GM23338 (cell line): ENCODE results near the gene TEX51. TPM values are rescaled to one million over a fixed set of nuclear protein-coding genes. Genes with fewer than 3 reads are reported as not detected.

Source experiments
- ATAC-seq: fragments of 200-7000 bp; cut with Tn5 transposase; 3 replicates; pipeline ENCODE4 v1.9.1; 2020
- DNase-seq: peaks from one replicate; pipeline ENCODE4 v3.0.0-alpha.2; 2015; ENCODE audit warnings: low spot score
- H2AFZ ChIP-seq: fragments of 200-600 bp; sonication (generic); 2 replicates; pipeline ENCODE4 v1.8.0; 2016; ENCODE audit warnings: antibody characterized with exemption, mild to moderate bottlenecking, moderate library complexity
- H3F3A ChIP-seq: fragments of 200-600 bp; sonication (generic); replicated peaks from 2 replicates; pipeline ENCODE4 v1.8.0; 2017; ENCODE audit warnings: antibody characterized with exemption, mixed run types, low read depth
- H3K27ac ChIP-seq: fragments of 200-600 bp; sonication (generic); 2 replicates; pipeline ENCODE4 v1.6.1; 2016; ENCODE audit warnings: low read depth
- H3K27me3 ChIP-seq: fragments of 200-600 bp; sonication (generic); 2 replicates; pipeline ENCODE4 v1.8.0; 2016; ENCODE audit warnings: mild to moderate bottlenecking, mixed run types, moderate library complexity; ENCODE audit not compliant: insufficient read depth
- H3K36me3 ChIP-seq: fragments of 200-600 bp; sonication (generic); 2 replicates; pipeline ENCODE4 v1.8.0; 2016; ENCODE audit warnings: mild to moderate bottlenecking; ENCODE audit not compliant: insufficient read depth
- H3K4me1 ChIP-seq: fragments of 200-600 bp; sonication (generic); 2 replicates; pipeline ENCODE4 v1.8.0; 2016; ENCODE audit warnings: mild to moderate bottlenecking, moderate library complexity; ENCODE audit not compliant: insufficient read depth
- H3K4me2 ChIP-seq: fragments of 200-600 bp; sonication (generic); 2 replicates; pipeline ENCODE4 v1.7.1; 2017; ENCODE audit warnings: mixed run types
- H3K4me3 ChIP-seq: fragments of 200-600 bp; sonication (generic); 2 replicates; pipeline ENCODE4 v1.6.1; 2016; ENCODE audit warnings: mixed run types
- H3K79me2 ChIP-seq: fragments of 200-600 bp; sonication (generic); replicated peaks from 2 replicates; pipeline ENCODE4 v1.8.0; 2017; ENCODE audit warnings: mild to moderate bottlenecking; ENCODE audit not compliant: insufficient read depth
- H3K9me2 ChIP-seq: fragments of 200-600 bp; sonication (generic); 2 replicates; pipeline ENCODE4 v1.8.0; 2017; ENCODE audit not compliant: insufficient read depth
- H4K20me1 ChIP-seq: fragments of 200-600 bp; sonication (generic); replicated peaks from 2 replicates; pipeline ENCODE4 v1.8.0; 2017; ENCODE audit warnings: mild to moderate bottlenecking; ENCODE audit not compliant: insufficient read depth
- H3K27ac Mint-ChIP-seq: 2 replicates; pipeline ENCODE4 v1.8.0; 2020; ENCODE audit warnings: inconsistent platforms, mild to moderate bottlenecking, moderate library complexity, mixed read lengths
- H3K27me3 Mint-ChIP-seq: 3 replicates; pipeline ENCODE4 v1.8.0; 2022; ENCODE audit warnings: low read depth, mild to moderate bottlenecking, moderate library complexity, mixed read lengths, inconsistent platforms; ENCODE audit not compliant: insufficient read depth, poor library complexity
- H3K36me3 Mint-ChIP-seq: 3 replicates; pipeline ENCODE4 v1.8.0; 2021; ENCODE audit warnings: low read depth, mild to moderate bottlenecking, inconsistent platforms, moderate library complexity, mixed read lengths
- H3K4me1 Mint-ChIP-seq: 3 replicates; pipeline ENCODE4 v1.8.0; 2020; ENCODE audit warnings: mild to moderate bottlenecking, inconsistent platforms, mixed read lengths
- H3K4me3 Mint-ChIP-seq: 3 replicates; pipeline ENCODE4 v1.8.0; 2021; ENCODE audit warnings: moderate library complexity, mild to moderate bottlenecking, inconsistent platforms, mixed read lengths
- H3K9me3 Mint-ChIP-seq: 3 replicates; pipeline ENCODE4 v1.8.0; 2020; ENCODE audit warnings: moderate library complexity, mild to moderate bottlenecking, inconsistent platforms, mixed read lengths
- EZH2 ChIP-seq: fragments of 200-600 bp; sonication (generic); IDR thresholded peaks from one replicate; pipeline ENCODE4 v1.8.0; 2017; ENCODE audit warnings: antibody characterized with exemption, mild to moderate bottlenecking, low read depth; ENCODE audit not compliant: unreplicated experiment
- EZH2phosphoT487 ChIP-seq: fragments of 200-600 bp; sonication (generic); IDR thresholded peaks from one replicate; pipeline ENCODE4 v1.8.1; 2018; ENCODE audit warnings: antibody characterized with exemption; ENCODE audit not compliant: unreplicated experiment
- JUNB ChIP-seq: IDR thresholded peaks from one replicate; pipeline ENCODE4 v1.6.1; 2016; ENCODE audit warnings: antibody characterized with exemption; ENCODE audit not compliant: unreplicated experiment
- ZNF114 ChIP-seq: fragments of 250-450 bp; sonication (Bioruptor Pico); IDR thresholded peaks from 2 replicates; pipeline ENCODE4 v1.5.0; 2020; ENCODE audit warnings: mild to moderate bottlenecking, moderate library complexity
- polyA plus RNA-seq: library from polyadenylated mRNA; unstranded; fragments of >200 nt; fragmentation: Nextera tagmentation; extraction: Ambion mirVana; gene quantifications from 2 replicates; pipeline ENCODE4 v1.2.1, GENCODE V29; 2016
- total RNA-seq: library from RNA; depleted of rRNA; stranded (reverse); fragments of >200 nt; shearing (Covaris generic); gene quantifications from 2 replicates; pipeline ENCODE4 v1.2.3, GENCODE V29; 2014
- TF ChIP-seq, protein P1 (sequence below), 2 experiments: fragments of 200-600 bp in 1 of 2; sonication (generic) in 1 of 2; conservative IDR thresholded peaks; 2 replicates each; pipeline versions ENCODE4 v1.5.1 to v1.6.1; 2016 to 2017; ENCODE audit warnings: antibody characterized with exemption in 2 of 2, low read depth in 2 of 2, mild to moderate bottlenecking in 2 of 2, moderate library complexity in 1 of 2
- TF ChIP-seq, protein P2 (sequence below): IDR thresholded peaks from one replicate; pipeline ENCODE4 v1.6.1; 2018; ENCODE audit warnings: antibody characterized with exemption; ENCODE audit not compliant: unreplicated experiment

TEX51 gene
- total and polyA plus RNA-seq, 2 experiments from 2014 or later = not detected

- TF ChIP-seq, protein P1, sequence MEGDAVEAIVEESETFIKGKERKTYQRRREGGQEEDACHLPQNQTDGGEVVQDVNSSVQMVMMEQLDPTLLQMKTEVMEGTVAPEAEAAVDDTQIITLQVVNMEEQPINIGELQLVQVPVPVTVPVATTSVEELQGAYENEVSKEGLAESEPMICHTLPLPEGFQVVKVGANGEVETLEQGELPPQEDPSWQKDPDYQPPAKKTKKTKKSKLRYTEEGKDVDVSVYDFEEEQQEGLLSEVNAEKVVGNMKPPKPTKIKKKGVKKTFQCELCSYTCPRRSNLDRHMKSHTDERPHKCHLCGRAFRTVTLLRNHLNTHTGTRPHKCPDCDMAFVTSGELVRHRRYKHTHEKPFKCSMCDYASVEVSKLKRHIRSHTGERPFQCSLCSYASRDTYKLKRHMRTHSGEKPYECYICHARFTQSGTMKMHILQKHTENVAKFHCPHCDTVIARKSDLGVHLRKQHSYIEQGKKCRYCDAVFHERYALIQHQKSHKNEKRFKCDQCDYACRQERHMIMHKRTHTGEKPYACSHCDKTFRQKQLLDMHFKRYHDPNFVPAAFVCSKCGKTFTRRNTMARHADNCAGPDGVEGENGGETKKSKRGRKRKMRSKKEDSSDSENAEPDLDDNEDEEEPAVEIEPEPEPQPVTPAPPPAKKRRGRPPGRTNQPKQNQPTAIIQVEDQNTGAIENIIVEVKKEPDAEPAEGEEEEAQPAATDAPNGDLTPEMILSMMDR (conservative IDR thresholded peaks at IDR 0.05; ENCODE audit: low read depth in 2 of 2) = no peak
- no peak for TF ChIP-seq EZH2phosphoT487
- no peak for TF ChIP-seq EZH2
- TF ChIP-seq JUNB = no peak
Measured at GRCh38 chr2:126889496-126890135, 9.1 kb upstream of the TEX51 start (continued).

- Mint-ChIP-seq H3K27me3 (peaks cover 8% of the 10 kb centered on the region), H3K27ac (no peak overlapping the region), H3K9me3 (no peaks in the 10 kb centered on the region), H3K4me3 (no peak overlapping the region), H3K4me1 (peaks cover 4% of the 10 kb centered on the region; the same call in 1 of the 3 replicates), H3K36me3 (no peaks in the 10 kb centered on the region)
- no peaks in the 10 kb centered on the region for H3K79me2 ChIP-seq
- no peak overlapping the region for H3K27ac ChIP-seq
- H4K20me1 ChIP-seq = no peaks in the 10 kb centered on the region
- H3K36me3 ChIP-seq = no peaks in the 10 kb centered on the region
- peaks cover 6% of the 10 kb centered on the region; the same call in 1 of the 2 replicates for H3K27me3 ChIP-seq
- no peaks in the 10 kb centered on the region for H3K4me1 ChIP-seq
- no peak overlapping the region for H3K4me3 ChIP-seq
- TF ChIP-seq, protein P2, sequence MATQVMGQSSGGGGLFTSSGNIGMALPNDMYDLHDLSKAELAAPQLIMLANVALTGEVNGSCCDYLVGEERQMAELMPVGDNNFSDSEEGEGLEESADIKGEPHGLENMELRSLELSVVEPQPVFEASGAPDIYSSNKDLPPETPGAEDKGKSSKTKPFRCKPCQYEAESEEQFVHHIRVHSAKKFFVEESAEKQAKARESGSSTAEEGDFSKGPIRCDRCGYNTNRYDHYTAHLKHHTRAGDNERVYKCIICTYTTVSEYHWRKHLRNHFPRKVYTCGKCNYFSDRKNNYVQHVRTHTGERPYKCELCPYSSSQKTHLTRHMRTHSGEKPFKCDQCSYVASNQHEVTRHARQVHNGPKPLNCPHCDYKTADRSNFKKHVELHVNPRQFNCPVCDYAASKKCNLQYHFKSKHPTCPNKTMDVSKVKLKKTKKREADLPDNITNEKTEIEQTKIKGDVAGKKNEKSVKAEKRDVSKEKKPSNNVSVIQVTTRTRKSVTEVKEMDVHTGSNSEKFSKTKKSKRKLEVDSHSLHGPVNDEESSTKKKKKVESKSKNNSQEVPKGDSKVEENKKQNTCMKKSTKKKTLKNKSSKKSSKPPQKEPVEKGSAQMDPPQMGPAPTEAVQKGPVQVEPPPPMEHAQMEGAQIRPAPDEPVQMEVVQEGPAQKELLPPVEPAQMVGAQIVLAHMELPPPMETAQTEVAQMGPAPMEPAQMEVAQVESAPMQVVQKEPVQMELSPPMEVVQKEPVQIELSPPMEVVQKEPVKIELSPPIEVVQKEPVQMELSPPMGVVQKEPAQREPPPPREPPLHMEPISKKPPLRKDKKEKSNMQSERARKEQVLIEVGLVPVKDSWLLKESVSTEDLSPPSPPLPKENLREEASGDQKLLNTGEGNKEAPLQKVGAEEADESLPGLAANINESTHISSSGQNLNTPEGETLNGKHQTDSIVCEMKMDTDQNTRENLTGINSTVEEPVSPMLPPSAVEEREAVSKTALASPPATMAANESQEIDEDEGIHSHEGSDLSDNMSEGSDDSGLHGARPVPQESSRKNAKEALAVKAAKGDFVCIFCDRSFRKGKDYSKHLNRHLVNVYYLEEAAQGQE = no peak
- TF ChIP-seq, protein P1 (conservative IDR thresholded peaks at IDR 0.05; ENCODE audit: low read depth in 2 of 2) = no peak
- no peak for TF ChIP-seq ZNF114 (CRISPR knock-in tag)
- H3K9me2 ChIP-seq = peaks cover 4% of the 10 kb centered on the region; the same call in 1 of the 2 replicates
- ATAC-seq = no peak
- H3F3A ChIP-seq = no peaks in the 10 kb centered on the region
- no peak overlapping the region for H3K4me2 ChIP-seq
- DNase-seq = no peak
- H2AFZ ChIP-seq = no peak overlapping the region
Measured at GRCh38 chr2:126890136-126890510, 8.6 kb upstream of the TEX51 start.
